ENCODE data around the gene NEU3.
"Not testable (repeated sequence)": the region's sequence is repeated elsewhere in the genome, so short reads cannot be mapped to it uniquely, and the experiment has no call there.

The NEU3 gene

GRCh38 chr11:74988541-74989259 is at the start of gene NEU3:
Gene NEU3, plus strand, starts transcription at chr11:74988933. Its CDS starts 128 bp downstream, at chr11:74989061.
- DNase-seq: peak; percentile 84 to 85

- DNase-seq: no peak
Measured at GRCh38 chr11:74941492-74941891, 47.2 kb upstream of the NEU3 start.

GRCh38 chr11:74942073-74942759 is 46.5 kb upstream of the NEU3 start:
- no peak for DNase-seq

GRCh38 chr11:74948546-74948897 is 40.2 kb upstream of the NEU3 start:
- no peak for DNase-seq

GRCh38 chr11:74948898-74949752 is 39.6 kb upstream of the NEU3 start, which contains the start of the genes SPCS2 and XRRA1:
Gene SPCS2, plus strand, starts transcription at chr11:74949266. Its CDS starts 20 bp downstream, at chr11:74949286.
Gene XRRA1, minus strand, starts transcription at chr11:74949091. Its CDS starts 8,213 bp downstream, at chr11:74940878.
- DNase-seq: peak; percentile 96 to 99

- DNase-seq: no peak
Measured at GRCh38 chr11:74949753-74950137, 39.0 kb upstream of the NEU3 start.

GRCh38 chr11:74950374-74950969 is 38.3 kb upstream of the NEU3 start:
- DNase-seq: no peak

- DNase-seq: no peak
Measured at GRCh38 chr11:74951226-74951625, 37.5 kb upstream of the NEU3 start.

- DNase-seq: no peak
Measured at GRCh38 chr11:74952752-74953151, 36.0 kb upstream of the NEU3 start.

GRCh38 chr11:74953451-74953850 is 35.3 kb upstream of the NEU3 start:
- no peak for DNase-seq

- no peak for DNase-seq
Measured at GRCh38 chr11:74954199-74954598, 34.5 kb upstream of the NEU3 start.

- DNase-seq: no peak
Measured at GRCh38 chr11:74956397-74957015, 32.2 kb upstream of the NEU3 start.

GRCh38 chr11:74957937-74958629 is 30.6 kb upstream of the NEU3 start:
- no peak for DNase-seq

GRCh38 chr11:74960128-74960527 is 28.6 kb upstream of the NEU3 start:
- not testable (repeated sequence) for DNase-seq

GRCh38 chr11:74966651-74967050 is 22.1 kb upstream of the NEU3 start:
- no peak for DNase-seq

- DNase-seq: no peak
Measured at GRCh38 chr11:74970852-74971395, 17.8 kb upstream of the NEU3 start.

- no peak for DNase-seq
Measured at GRCh38 chr11:74971424-74971823, 17.3 kb upstream of the NEU3 start.

- DNase-seq: no peak
Measured at GRCh38 chr11:74978041-74978440, 10.7 kb upstream of the NEU3 start.

GRCh38 chr11:74980634-74981033 is 8.1 kb upstream of the NEU3 start:
- DNase-seq: no peak

GRCh38 chr11:74981888-74982287 is 6.8 kb upstream of the NEU3 start:
- no peak for DNase-seq

- DNase-seq: no peak
Measured at GRCh38 chr11:74984070-74984469, 4.7 kb upstream of the NEU3 start.

- DNase-seq: no peak
Measured at GRCh38 chr11:74984730-74985129, 4.0 kb upstream of the NEU3 start.
